HEK293 (cell line): ENCODE results near the gene TJP3.

Experiments
- KLF8 ChIP-seq: fragments of 450-650 bp; formaldehyde crosslinking; IDR thresholded peaks from 2 replicates; pipeline ENCODE4 v1.5.1; 2016; ENCODE audit warnings: missing biosample characterization, missing genetic modification characterization
- MYNN ChIP-seq: fragments of 450-650 bp; formaldehyde crosslinking; IDR thresholded peaks from 2 replicates; pipeline ENCODE4 v1.5.1; 2016; ENCODE audit warnings: missing biosample characterization, missing genetic modification characterization, borderline replicate concordance
- ZFP37 ChIP-seq: fragments of 450-650 bp; formaldehyde crosslinking; IDR thresholded peaks from 2 replicates; pipeline ENCODE4 v1.5.1; 2016; ENCODE audit warnings: missing biosample characterization, missing genetic modification characterization
- ZNF274 ChIP-seq, 2 experiments: fragments of 200-500 bp in 1 of 2; fragments of 450-650 bp in 1 of 2; sonication (Bioruptor generic) in 1 of 2; formaldehyde crosslinking in 1 of 2; IDR thresholded peaks; 2 replicates each; pipeline versions ENCODE4 v1.5.1 to v1.6.1; 2014 to 2016; ENCODE audit warnings: borderline replicate concordance in 1 of 2, inconsistent platforms in 1 of 2, low read length in 1 of 2, missing biosample characterization in 1 of 2, missing genetic modification characterization in 1 of 2
- ZNF292 ChIP-seq: fragments of 450-650 bp; formaldehyde crosslinking; IDR thresholded peaks from 2 replicates; pipeline ENCODE4 v1.5.1; 2016; ENCODE audit warnings: low read depth, missing biosample characterization, missing genetic modification characterization, borderline replicate concordance
- ZNF510 ChIP-seq: fragments of 450-650 bp; formaldehyde crosslinking; IDR thresholded peaks from 2 replicates; pipeline ENCODE4 v1.5.1; 2018; ENCODE audit warnings: mild to moderate bottlenecking, missing genetic modification characterization, missing biosample characterization; ENCODE audit not compliant: insufficient replicate concordance
- ZNF555 ChIP-seq: fragments of 450-650 bp; formaldehyde crosslinking; conservative IDR thresholded peaks from 2 replicates; pipeline ENCODE4 v1.5.1; 2017; ENCODE audit warnings: missing biosample characterization, mild to moderate bottlenecking, missing genetic modification characterization, inconsistent platforms
- ZNF571 ChIP-seq: fragments of 450-650 bp; formaldehyde crosslinking; IDR thresholded peaks from 2 replicates; pipeline ENCODE4 v1.5.0; 2017; ENCODE audit warnings: missing biosample characterization, missing genetic modification characterization
- ZNF600 ChIP-seq: fragments of 450-650 bp; formaldehyde crosslinking; IDR thresholded peaks from 2 replicates; pipeline ENCODE4 v1.5.1; 2016; ENCODE audit warnings: missing biosample characterization, missing genetic modification characterization
- ZNF707 ChIP-seq: fragments of 450-650 bp; formaldehyde crosslinking; IDR thresholded peaks from 2 replicates; pipeline ENCODE4 v1.5.1; 2016; ENCODE audit warnings: missing biosample characterization, missing genetic modification characterization
- TF ChIP-seq, protein P1 (sequence below): fragments of 450-650 bp; formaldehyde crosslinking; IDR thresholded peaks from 2 replicates; pipeline ENCODE4 v1.5.1; 2017; ENCODE audit warnings: missing biosample characterization, missing genetic modification characterization
- TF ChIP-seq, protein P2 (sequence below): fragments of 450-650 bp; formaldehyde crosslinking; IDR thresholded peaks from 2 replicates; pipeline ENCODE4 v1.5.1; 2016; ENCODE audit warnings: missing biosample characterization, missing genetic modification characterization
- TF ChIP-seq, protein P3 (sequence below): fragments of 450-650 bp; formaldehyde crosslinking; conservative IDR thresholded peaks from 2 replicates; pipeline ENCODE4 v1.5.1; 2016; ENCODE audit warnings: low read depth, missing biosample characterization, missing genetic modification characterization

DNA sequence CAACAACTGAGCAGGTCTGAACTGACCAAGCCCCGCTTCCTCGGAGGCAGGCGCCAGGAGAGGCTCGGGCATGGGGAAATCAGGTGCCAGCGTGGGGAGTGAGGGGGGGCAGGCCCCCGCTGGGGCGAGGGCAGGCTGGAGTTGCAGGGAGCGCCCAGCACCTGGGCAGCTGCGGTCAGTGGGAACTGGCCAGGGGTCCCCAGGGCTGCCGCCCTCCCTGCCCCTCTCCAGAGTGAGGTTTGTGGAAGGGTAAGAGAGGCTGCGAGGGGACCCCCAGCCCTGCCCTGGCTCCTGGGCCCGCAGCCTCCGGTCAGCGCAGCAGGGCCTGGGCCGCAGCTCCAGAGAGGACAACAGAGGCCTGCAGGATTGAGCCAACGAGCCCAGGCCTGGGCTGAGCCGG, 40.4 kb upstream of the TJP3 start:
- TF ChIP-seq ZNF274 (IDR thresholded peaks at IDR 0.05; ENCODE audit: low read length) (no peak), ZNF274 (tag by site-specific recombination; IDR thresholded peaks at IDR 0.05; ENCODE audit: borderline replicate concordance) (no peak), ZNF707 (no peak), KLF8 (no peak), ZNF292 (tag by site-specific recombination) (no peak), ZNF510 (tag by site-specific recombination) (no peak), ZNF555 (no peak), ZNF600 (tag by site-specific recombination) (no peak), ZFP37 (tag by site-specific recombination) (no peak), MYNN (tag by site-specific recombination) (no peak), ZNF571 (no peak)
- TF ChIP-seq, protein P1, sequence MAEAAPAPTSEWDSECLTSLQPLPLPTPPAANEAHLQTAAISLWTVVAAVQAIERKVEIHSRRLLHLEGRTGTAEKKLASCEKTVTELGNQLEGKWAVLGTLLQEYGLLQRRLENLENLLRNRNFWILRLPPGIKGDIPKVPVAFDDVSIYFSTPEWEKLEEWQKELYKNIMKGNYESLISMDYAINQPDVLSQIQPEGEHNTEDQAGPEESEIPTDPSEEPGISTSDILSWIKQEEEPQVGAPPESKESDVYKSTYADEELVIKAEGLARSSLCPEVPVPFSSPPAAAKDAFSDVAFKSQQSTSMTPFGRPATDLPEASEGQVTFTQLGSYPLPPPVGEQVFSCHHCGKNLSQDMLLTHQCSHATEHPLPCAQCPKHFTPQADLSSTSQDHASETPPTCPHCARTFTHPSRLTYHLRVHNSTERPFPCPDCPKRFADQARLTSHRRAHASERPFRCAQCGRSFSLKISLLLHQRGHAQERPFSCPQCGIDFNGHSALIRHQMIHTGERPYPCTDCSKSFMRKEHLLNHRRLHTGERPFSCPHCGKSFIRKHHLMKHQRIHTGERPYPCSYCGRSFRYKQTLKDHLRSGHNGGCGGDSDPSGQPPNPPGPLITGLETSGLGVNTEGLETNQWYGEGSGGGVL (tag by site-specific recombination), result no peak
- TF ChIP-seq, protein P2, sequence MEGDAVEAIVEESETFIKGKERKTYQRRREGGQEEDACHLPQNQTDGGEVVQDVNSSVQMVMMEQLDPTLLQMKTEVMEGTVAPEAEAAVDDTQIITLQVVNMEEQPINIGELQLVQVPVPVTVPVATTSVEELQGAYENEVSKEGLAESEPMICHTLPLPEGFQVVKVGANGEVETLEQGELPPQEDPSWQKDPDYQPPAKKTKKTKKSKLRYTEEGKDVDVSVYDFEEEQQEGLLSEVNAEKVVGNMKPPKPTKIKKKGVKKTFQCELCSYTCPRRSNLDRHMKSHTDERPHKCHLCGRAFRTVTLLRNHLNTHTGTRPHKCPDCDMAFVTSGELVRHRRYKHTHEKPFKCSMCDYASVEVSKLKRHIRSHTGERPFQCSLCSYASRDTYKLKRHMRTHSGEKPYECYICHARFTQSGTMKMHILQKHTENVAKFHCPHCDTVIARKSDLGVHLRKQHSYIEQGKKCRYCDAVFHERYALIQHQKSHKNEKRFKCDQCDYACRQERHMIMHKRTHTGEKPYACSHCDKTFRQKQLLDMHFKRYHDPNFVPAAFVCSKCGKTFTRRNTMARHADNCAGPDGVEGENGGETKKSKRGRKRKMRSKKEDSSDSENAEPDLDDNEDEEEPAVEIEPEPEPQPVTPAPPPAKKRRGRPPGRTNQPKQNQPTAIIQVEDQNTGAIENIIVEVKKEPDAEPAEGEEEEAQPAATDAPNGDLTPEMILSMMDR (tag by site-specific recombination), result no peak
- TF ChIP-seq, protein P3, sequence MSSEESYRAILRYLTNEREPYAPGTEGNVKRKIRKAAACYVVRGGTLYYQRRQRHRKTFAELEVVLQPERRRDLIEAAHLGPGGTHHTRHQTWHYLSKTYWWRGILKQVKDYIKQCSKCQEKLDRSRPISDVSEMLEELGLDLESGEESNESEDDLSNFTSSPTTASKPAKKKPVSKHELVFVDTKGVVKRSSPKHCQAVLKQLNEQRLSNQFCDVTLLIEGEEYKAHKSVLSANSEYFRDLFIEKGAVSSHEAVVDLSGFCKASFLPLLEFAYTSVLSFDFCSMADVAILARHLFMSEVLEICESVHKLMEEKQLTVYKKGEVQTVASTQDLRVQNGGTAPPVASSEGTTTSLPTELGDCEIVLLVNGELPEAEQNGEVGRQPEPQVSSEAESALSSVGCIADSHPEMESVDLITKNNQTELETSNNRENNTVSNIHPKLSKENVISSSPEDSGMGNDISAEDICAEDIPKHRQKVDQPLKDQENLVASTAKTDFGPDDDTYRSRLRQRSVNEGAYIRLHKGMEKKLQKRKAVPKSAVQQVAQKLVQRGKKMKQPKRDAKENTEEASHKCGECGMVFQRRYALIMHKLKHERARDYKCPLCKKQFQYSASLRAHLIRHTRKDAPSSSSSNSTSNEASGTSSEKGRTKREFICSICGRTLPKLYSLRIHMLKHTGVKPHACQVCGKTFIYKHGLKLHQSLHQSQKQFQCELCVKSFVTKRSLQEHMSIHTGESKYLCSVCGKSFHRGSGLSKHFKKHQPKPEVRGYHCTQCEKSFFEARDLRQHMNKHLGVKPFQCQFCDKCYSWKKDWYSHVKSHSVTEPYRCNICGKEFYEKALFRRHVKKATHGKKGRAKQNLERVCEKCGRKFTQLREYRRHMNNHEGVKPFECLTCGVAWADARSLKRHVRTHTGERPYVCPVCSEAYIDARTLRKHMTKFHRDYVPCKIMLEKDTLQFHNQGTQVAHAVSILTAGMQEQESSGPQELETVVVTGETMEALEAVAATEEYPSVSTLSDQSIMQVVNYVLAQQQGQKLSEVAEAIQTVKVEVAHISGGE, result no peak
